Fibroblast of the conjunctiva (primary cell): Measurements from ENCODE around the gene ZFP64.

Experiments
- DNase-seq: peaks from one replicate; pipeline ENCODE4 v3.0.0-alpha.2; 2010; ENCODE audit warnings: low read depth

ZFP64 gene

GRCh38 chr20:52104546-52105441 lies 86.8 kb downstream of the ZFP64 start:
- DNase-seq: no peak

- DNase-seq: no peak
Observed at GRCh38 chr20:52103913-52104545, 87.5 kb downstream of the ZFP64 start.

- DNase-seq: no peak
Observed at GRCh38 chr20:52103335-52103912, 88.2 kb downstream of the ZFP64 start.

GRCh38 chr20:52102559-52102958 lies 89.0 kb downstream of the ZFP64 start:
- DNase-seq: no peak

GRCh38 chr20:52102126-52102525 lies 89.5 kb downstream of the ZFP64 start:
- no peak for DNase-seq
